ENCODE measurements around the gene ASCC2.

GRCh38 chr22:29872144-29872893, 34.2 kb upstream of the ASCC2 start:
- TF ChIP-seq CTCF (IDR thresholded peaks at IDR 0.05 in 8 of 11, conservative IDR thresholded peaks at IDR 0.05 in 3 of 11) (no peak), POLR2A (IDR thresholded peaks at IDR 0.05) (no peak)

Measured in spleen (tissue), 7 donors.